Vagina (tissue), 2 donors: ENCODE results near the gene TRAPPC2L. TPM values are rescaled to one million over a fixed set of nuclear protein-coding genes. Genes with fewer than 3 reads are reported as not detected.

Experiments
- DNase-seq, 2 donors: peaks; one replicate each; pipeline ENCODE4 v3.0.0-alpha.2; 2017; ENCODE audit errors: extremely low spot score in 2 of 2
- H3K27ac ChIP-seq: fragments of 200-600 bp; sonication (generic); one replicate; pipeline ENCODE4 v1.5.1; 2019
- H3K27me3 ChIP-seq: fragments of 200-600 bp; sonication (generic); one replicate; pipeline ENCODE4 v1.5.1; 2019
- H3K36me3 ChIP-seq, 2 donors: fragments of 200-600 bp; sonication (generic); one replicate each; pipeline ENCODE4 v1.5.1; 2017 to 2019
- H3K4me1 ChIP-seq: fragments of 200-600 bp; sonication (generic); one replicate; pipeline ENCODE4 v1.5.1; 2019
- H3K4me3 ChIP-seq, 2 donors: fragments of 200-600 bp; sonication (generic); 1 replicate in 1 of 2; 2 replicates in 1 of 2; pipeline ENCODE4 v1.5.1; 2016 to 2019
- H3K9me3 ChIP-seq: fragments of 200-600 bp; sonication (generic); one replicate; pipeline ENCODE4 v1.5.1; 2019
- CTCF ChIP-seq, 3 experiments: fragments of 450-650 bp in 2 of 3; fragments of 200-600 bp in 1 of 3; sonication (generic) in 1 of 3; IDR thresholded peaks; one replicate each; pipeline ENCODE4 v1.5.1; 2017 to 2019; ENCODE audit warnings: antibody characterized with exemption in 3 of 3, mild to moderate bottlenecking in 2 of 3, moderate library complexity in 2 of 3
- POLR2A ChIP-seq, 2 donors: fragments of 450-650 bp; IDR thresholded peaks; one replicate each; pipeline ENCODE4 v1.6.1; 2017; ENCODE audit warnings: antibody characterized with exemption in 2 of 2, mild to moderate bottlenecking in 2 of 2, moderate library complexity in 2 of 2
- POLR2AphosphoS5 ChIP-seq, 2 donors: sonication (generic); formaldehyde crosslinking; IDR thresholded peaks; one replicate each; pipeline ENCODE4 v1.9.0; 2017; ENCODE audit warnings: antibody characterized with exemption in 2 of 2, mild to moderate bottlenecking in 2 of 2, low read depth in 1 of 2; ENCODE audit not compliant: insufficient read depth in 1 of 2
- intact Hi-C: fragments of 100-400 bp; cut with DNase I; formaldehyde crosslinking; loops from one replicate; pipeline ENCODE4 v1.15.1; 2023
- total RNA-seq: library from RNA; depleted of rRNA; stranded (reverse); fragments of >200 nt; gene quantifications from one replicate; pipeline ENCODE4 v1.2.3, GENCODE V29; 2016

TRAPPC2L gene
- total RNA-seq, 1 donor from 2014 or later, result 50.8 TPM

GRCh38 chr16:88876942-88877526 lies 20.1 kb downstream of the TRAPPC2L start:
- intact Hi-C loops, result no loop called here
- Histone ChIP-seq H3K27me3 (no peaks in the 10 kb centered on the region), H3K4me3 (no peak overlapping the region), H3K9me3 (no peaks in the 10 kb centered on the region), H3K4me1 (peaks cover 17% of the 10 kb centered on the region), H3K27ac (no peak overlapping the region), H3K36me3 (no peaks in the 10 kb centered on the region)
- DNase-seq, result no peak
- no peak for TF ChIP-seq POLR2A (IDR thresholded peaks at IDR 0.05)
- no peak for TF ChIP-seq POLR2AphosphoS5 (IDR thresholded peaks at IDR 0.05; ENCODE audit: insufficient read depth in 1 of 2, low read depth in 1 of 2)

- Histone ChIP-seq H3K27me3 (no peaks in the 10 kb centered on the region), H3K4me1 (peaks cover 17% of the 10 kb centered on the region), H3K36me3 (no peaks in the 10 kb centered on the region), H3K9me3 (no peaks in the 10 kb centered on the region), H3K4me3 (no peak overlapping the region), H3K27ac (no peak overlapping the region)
- TF ChIP-seq CTCF (IDR thresholded peaks at IDR 0.05), result no peak
- no peak for TF ChIP-seq POLR2AphosphoS5 (IDR thresholded peaks at IDR 0.05; ENCODE audit: insufficient read depth in 1 of 2, low read depth in 1 of 2)
- TF ChIP-seq POLR2A (IDR thresholded peaks at IDR 0.05), result no peak
- intact Hi-C loops, result no loop called here
- DNase-seq, result no peak
Observed at GRCh38 chr16:88877564-88878289, 20.8 kb downstream of the TRAPPC2L start.

GRCh38 chr16:88878356-88878755 lies 21.4 kb downstream of the TRAPPC2L start:
- Histone ChIP-seq H3K36me3 (no peaks in the 10 kb centered on the region), H3K9me3 (no peaks in the 10 kb centered on the region), H3K4me1 (peaks cover 17% of the 10 kb centered on the region), H3K4me3 (no peak overlapping the region), H3K27ac (no peak overlapping the region), H3K27me3 (no peaks in the 10 kb centered on the region)
- intact Hi-C loops, result no loop called here
- TF ChIP-seq POLR2AphosphoS5 (IDR thresholded peaks at IDR 0.05; ENCODE audit: insufficient read depth in 1 of 2, low read depth in 1 of 2) (no peak), POLR2A (IDR thresholded peaks at IDR 0.05) (no peak), CTCF (IDR thresholded peaks at IDR 0.05) (no peak)
- DNase-seq, result no peak

- H3K27ac ChIP-seq, result no peak overlapping the region
- H3K36me3 ChIP-seq, result no peaks in the 10 kb centered on the region
- no peaks in the 10 kb centered on the region for H3K9me3 ChIP-seq
- DNase-seq, result no peak
- peaks cover 17% of the 10 kb centered on the region for H3K4me1 ChIP-seq
- intact Hi-C loops, result no loop called here
- no peak overlapping the region for H3K4me3 ChIP-seq
- TF ChIP-seq POLR2AphosphoS5 (IDR thresholded peaks at IDR 0.05; ENCODE audit: insufficient read depth in 1 of 2, low read depth in 1 of 2), result no peak
- no peak for TF ChIP-seq CTCF (IDR thresholded peaks at IDR 0.05)
- no peak for TF ChIP-seq POLR2A (IDR thresholded peaks at IDR 0.05)
- no peaks in the 10 kb centered on the region for H3K27me3 ChIP-seq
Observed at GRCh38 chr16:88878967-88879787, 22.2 kb downstream of the TRAPPC2L start.

GRCh38 chr16:88879788-88880055 lies 22.8 kb downstream of the TRAPPC2L start:
- TF ChIP-seq CTCF (IDR thresholded peaks at IDR 0.05), result no peak
- no peak for TF ChIP-seq POLR2A (IDR thresholded peaks at IDR 0.05)
- Histone ChIP-seq H3K4me3 (no peak overlapping the region), H3K4me1 (peaks cover 17% of the 10 kb centered on the region), H3K36me3 (no peaks in the 10 kb centered on the region), H3K27me3 (no peaks in the 10 kb centered on the region), H3K27ac (no peak overlapping the region), H3K9me3 (no peaks in the 10 kb centered on the region)
- intact Hi-C loops, result no loop called here
- DNase-seq, result no peak
